Measurements from ENCODE around the gene PPM1E.

The PPM1E gene

DNA sequence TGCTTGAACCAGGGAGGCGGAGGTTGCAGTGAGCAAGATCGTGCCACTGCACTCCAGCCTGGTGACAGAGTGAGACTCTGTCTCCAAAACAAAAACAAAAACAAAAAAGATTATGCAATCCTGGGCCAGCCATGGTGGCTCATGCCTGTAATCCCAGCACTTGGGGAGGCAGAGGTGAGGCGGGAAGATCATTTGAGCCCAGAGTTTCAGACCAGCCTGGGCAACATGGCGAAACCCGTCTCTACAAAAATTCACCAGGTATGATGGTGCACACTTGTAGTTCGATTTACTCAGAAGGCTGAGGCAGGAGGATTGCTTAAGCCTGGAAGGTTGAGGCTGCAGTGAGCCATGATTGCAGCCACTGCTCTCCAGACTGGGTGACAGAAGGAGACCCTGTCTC is 109.6 kb downstream of the PPM1E start:
- Histone ChIP-seq H3K4me3 (ENCODE audit: low read depth, low read length) (no peak overlapping the region), H3K36me3 (no peaks in the 10 kb centered on the region), H3K9me3 (ENCODE audit: severe bottlenecking) (no peaks in the 10 kb centered on the region), H3K27ac (no peak overlapping the region), H3K27me3 (ENCODE audit: insufficient read depth, low read depth, severe bottlenecking) (no peaks in the 10 kb centered on the region)
- no peak for DNase-seq
- TF ChIP-seq, protein P1, sequence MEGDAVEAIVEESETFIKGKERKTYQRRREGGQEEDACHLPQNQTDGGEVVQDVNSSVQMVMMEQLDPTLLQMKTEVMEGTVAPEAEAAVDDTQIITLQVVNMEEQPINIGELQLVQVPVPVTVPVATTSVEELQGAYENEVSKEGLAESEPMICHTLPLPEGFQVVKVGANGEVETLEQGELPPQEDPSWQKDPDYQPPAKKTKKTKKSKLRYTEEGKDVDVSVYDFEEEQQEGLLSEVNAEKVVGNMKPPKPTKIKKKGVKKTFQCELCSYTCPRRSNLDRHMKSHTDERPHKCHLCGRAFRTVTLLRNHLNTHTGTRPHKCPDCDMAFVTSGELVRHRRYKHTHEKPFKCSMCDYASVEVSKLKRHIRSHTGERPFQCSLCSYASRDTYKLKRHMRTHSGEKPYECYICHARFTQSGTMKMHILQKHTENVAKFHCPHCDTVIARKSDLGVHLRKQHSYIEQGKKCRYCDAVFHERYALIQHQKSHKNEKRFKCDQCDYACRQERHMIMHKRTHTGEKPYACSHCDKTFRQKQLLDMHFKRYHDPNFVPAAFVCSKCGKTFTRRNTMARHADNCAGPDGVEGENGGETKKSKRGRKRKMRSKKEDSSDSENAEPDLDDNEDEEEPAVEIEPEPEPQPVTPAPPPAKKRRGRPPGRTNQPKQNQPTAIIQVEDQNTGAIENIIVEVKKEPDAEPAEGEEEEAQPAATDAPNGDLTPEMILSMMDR (IDR thresholded peaks at IDR 0.05; ENCODE audit: low read depth, low read length), result no peak

- H3K4me3 ChIP-seq (ENCODE audit: low read depth, low read length), result no peak overlapping the region
- no peaks in the 10 kb centered on the region for H3K36me3 ChIP-seq
- DNase-seq, result no peak
- no peaks in the 10 kb centered on the region for H3K9me3 ChIP-seq (ENCODE audit: severe bottlenecking)
- no peak overlapping the region for H3K27ac ChIP-seq
- no peaks in the 10 kb centered on the region for H3K27me3 ChIP-seq (ENCODE audit: insufficient read depth, low read depth, severe bottlenecking)
- TF ChIP-seq, protein P1 (IDR thresholded peaks at IDR 0.05; ENCODE audit: low read depth, low read length), result no peak
These were observed 115.1 kb downstream of the PPM1E start for GRCh38 chr17:58870747-58871146.

DNA sequence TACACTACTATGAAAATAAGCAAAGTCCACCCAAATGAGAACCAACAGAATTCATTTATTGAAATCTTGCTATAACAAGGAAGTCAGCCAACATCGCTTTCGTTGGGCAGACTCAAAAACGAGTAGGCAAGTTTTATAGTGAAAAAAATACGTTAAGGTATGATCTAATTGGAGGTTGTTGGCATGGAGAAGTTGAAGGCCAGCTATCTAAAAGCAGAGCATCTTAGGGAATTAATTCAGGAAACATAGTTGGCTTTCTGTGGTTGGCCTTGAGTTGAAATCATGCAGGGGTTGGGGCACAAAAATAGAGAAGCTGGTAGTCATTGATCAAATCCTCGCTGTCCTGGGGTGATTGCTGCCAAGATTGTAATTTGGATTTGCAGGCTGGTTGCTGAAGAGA is 118.3 kb downstream of the PPM1E start:
- H3K4me3 ChIP-seq (ENCODE audit: low read depth, low read length), result no peak overlapping the region
- TF ChIP-seq, protein P1 (IDR thresholded peaks at IDR 0.05; ENCODE audit: low read depth, low read length), result no peak
- no peak overlapping the region for H3K27ac ChIP-seq
- H3K36me3 ChIP-seq, result no peaks in the 10 kb centered on the region
- H3K27me3 ChIP-seq (ENCODE audit: insufficient read depth, low read depth, severe bottlenecking), result no peaks in the 10 kb centered on the region
- no peak for DNase-seq
- no peaks in the 10 kb centered on the region for H3K9me3 ChIP-seq (ENCODE audit: severe bottlenecking)

GRCh38 chr17:58875261-58875660 is 119.6 kb downstream of the PPM1E start:
- H3K9me3 ChIP-seq (ENCODE audit: severe bottlenecking), result no peaks in the 10 kb centered on the region
- TF ChIP-seq, protein P1 (IDR thresholded peaks at IDR 0.05; ENCODE audit: low read depth, low read length), result no peak
- H3K4me3 ChIP-seq (ENCODE audit: low read depth, low read length), result no peak overlapping the region
- H3K27ac ChIP-seq, result no peak overlapping the region
- no peaks in the 10 kb centered on the region for H3K36me3 ChIP-seq
- no peaks in the 10 kb centered on the region for H3K27me3 ChIP-seq (ENCODE audit: insufficient read depth, low read depth, severe bottlenecking)
- DNase-seq, result no peak

DNA sequence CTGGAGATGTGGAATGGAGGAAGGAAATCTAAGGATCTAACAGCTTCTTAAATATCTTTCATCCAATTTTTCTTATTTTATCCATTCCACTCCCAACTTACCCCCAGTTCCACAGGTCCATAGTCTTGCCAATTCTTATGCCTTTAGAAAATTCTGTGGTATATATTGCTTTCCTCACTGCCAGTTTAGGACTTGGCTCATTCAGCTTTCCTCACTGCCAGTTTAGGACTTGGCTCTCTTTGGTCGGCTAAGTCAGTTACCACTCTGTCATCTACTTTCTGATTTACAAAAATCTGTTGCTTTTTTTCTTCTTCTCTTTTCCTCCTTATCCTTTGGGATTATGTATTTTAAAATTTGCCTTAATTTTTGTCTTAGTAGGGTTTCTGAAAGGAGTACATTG is 128.5 kb downstream of the PPM1E start:
- Histone ChIP-seq H3K4me3 (ENCODE audit: low read depth, low read length) (no peak overlapping the region), H3K27ac (no peak overlapping the region), H3K36me3 (no peaks in the 10 kb centered on the region), H3K9me3 (ENCODE audit: severe bottlenecking) (no peaks in the 10 kb centered on the region), H3K27me3 (ENCODE audit: insufficient read depth, low read depth, severe bottlenecking) (no peaks in the 10 kb centered on the region)
- TF ChIP-seq, protein P1 (IDR thresholded peaks at IDR 0.05; ENCODE audit: low read depth, low read length), result no peak
- DNase-seq, result no peak

GRCh38 chr17:58886514-58886913 is 130.9 kb downstream of the PPM1E start:
- H3K9me3 ChIP-seq (ENCODE audit: severe bottlenecking), result no peaks in the 10 kb centered on the region
- H3K27ac ChIP-seq, result no peak overlapping the region
- no peak for DNase-seq
- H3K27me3 ChIP-seq (ENCODE audit: insufficient read depth, low read depth, severe bottlenecking), result no peaks in the 10 kb centered on the region
- TF ChIP-seq, protein P1 (IDR thresholded peaks at IDR 0.05; ENCODE audit: low read depth, low read length), result no peak
- no peak overlapping the region for H3K4me3 ChIP-seq (ENCODE audit: low read depth, low read length)
- no peaks in the 10 kb centered on the region; the same call in 1 of the 2 replicates for H3K36me3 ChIP-seq
